NCI-H1417 treated with DMSO at 0.1 percent for 48 hours (cell line): Measurements from ENCODE around the gene VPS25.
"Not testable (repeated sequence)": the region's sequence is repeated elsewhere in the genome, so short reads cannot be mapped to it uniquely, and the experiment has no call there.

ENCODE experiments used
- DNase-seq: peaks from one replicate; lab custom pipeline; 2025; lab: John Stamatoyannopoulos, UW

Gene VPS25

GRCh38 chr17:42768006-42768405 is 5.2 kb upstream of the VPS25 start:
- DNase-seq = not testable (repeated sequence)

GRCh38 chr17:42769964-42770363 is 3.3 kb upstream of the VPS25 start:
- DNase-seq = not testable (repeated sequence)

- no peak for DNase-seq
Observed at GRCh38 chr17:42772945-42773289, 332 bp upstream of the VPS25 start.

GRCh38 chr17:42774066-42774745 is 957 bp downstream of the VPS25 start:
- DNase-seq = no peak

GRCh38 chr17:42775534-42776098 is 2.4 kb downstream of the VPS25 start:
- DNase-seq = no peak

- DNase-seq = no peak
Observed at GRCh38 chr17:42778570-42778969, 5.3 kb downstream of the VPS25 start.

- DNase-seq = no peak
Observed at GRCh38 chr17:42779304-42779935, 6.2 kb downstream of the VPS25 start.

- no peak for DNase-seq
Observed at GRCh38 chr17:42779936-42780850, 6.9 kb downstream of the VPS25 start, which contains the start of gene WNK4. TSS of gene WNK4 (plus strand) at chr17:42780610. CDS start at chr17:42780699, 89 bp downstream.

- DNase-seq = no peak
Observed at GRCh38 chr17:42780851-42781638, 7.8 kb downstream of the VPS25 start.

- DNase-seq = no peak
Observed at GRCh38 chr17:42781639-42782165, 8.5 kb downstream of the VPS25 start.

- no peak for DNase-seq
Observed at GRCh38 chr17:42782166-42783061, 9.2 kb downstream of the VPS25 start.

- DNase-seq = no peak
Observed at GRCh38 chr17:42783062-42783790, 10.0 kb downstream of the VPS25 start.

GRCh38 chr17:42783791-42784138 is 10.5 kb downstream of the VPS25 start:
- DNase-seq = no peak

GRCh38 chr17:42784409-42784808 is 11.2 kb downstream of the VPS25 start:
- DNase-seq = no peak

GRCh38 chr17:42784811-42785592 is 11.8 kb downstream of the VPS25 start:
- DNase-seq = no peak

GRCh38 chr17:42787266-42787665 is 14.0 kb downstream of the VPS25 start:
- no peak for DNase-seq

- no peak for DNase-seq
Observed at GRCh38 chr17:42791948-42792347, 18.7 kb downstream of the VPS25 start.

GRCh38 chr17:42792545-42792944 is 19.3 kb downstream of the VPS25 start:
- no peak for DNase-seq

GRCh38 chr17:42795061-42795460 is 21.8 kb downstream of the VPS25 start:
- no peak for DNase-seq
